Stimulated activated CD4-positive, alpha-beta T cell treated with anti-CD3 and anti-CD28 coated beads, TNF-alpha, amount 100 ng/mL, for 4 hours (primary cell): Measurements from ENCODE around the gene FRMPD1.
A peak's percentile ranks its signal among the peaks of the same experiment; 100 is the strongest.

ENCODE experiments used
- DNase-seq, 3 experiments: peaks; one replicate each; pipeline ENCODE4 v3.0.0-alpha.2; 2020; ENCODE audit warnings: low read depth in 3 of 3

FRMPD1 gene

GRCh38 chr9:37778534-37778933 lies 127.8 kb downstream of the FRMPD1 start:
- no peak for DNase-seq

GRCh38 chr9:37784291-37784615 lies 133.5 kb downstream of the FRMPD1 start:
- no peak for DNase-seq

GRCh38 chr9:37784616-37785483 lies 134.1 kb downstream of the FRMPD1 start, which contains the start of gene EXOSC3:
EXOSC3 (minus strand) TSS chr9:37785064; CDS start chr9:37785044, 20 bp downstream.
- peak; percentile 66 to 71 (median 67) for DNase-seq

DNA sequence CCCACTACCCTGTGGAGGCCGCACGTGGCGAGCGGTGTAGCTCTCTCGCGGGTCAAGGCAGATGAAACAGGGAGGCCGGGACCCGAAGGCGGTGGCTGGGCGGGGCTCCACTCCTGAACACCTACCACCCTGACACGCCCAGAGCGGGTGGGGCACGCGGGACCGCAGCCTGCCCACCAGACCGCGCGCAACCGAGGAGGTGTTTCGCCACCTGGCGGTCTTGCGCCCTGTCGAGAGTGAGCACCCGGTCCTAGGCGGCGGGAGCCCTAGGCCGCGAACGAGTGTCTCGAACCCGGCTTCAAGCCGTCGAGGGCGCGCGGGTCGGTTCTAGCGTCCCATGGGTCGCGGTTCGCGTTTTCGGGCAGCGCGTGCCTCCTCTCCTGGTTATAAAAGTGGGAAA lies 136.3 kb downstream of the FRMPD1 start:
- no peak for DNase-seq

GRCh38 chr9:37788332-37788731 lies 137.6 kb downstream of the FRMPD1 start:
- DNase-seq = no peak

- no peak for DNase-seq
Measured at GRCh38 chr9:37790096-37790495, 139.3 kb downstream of the FRMPD1 start.

DNA sequence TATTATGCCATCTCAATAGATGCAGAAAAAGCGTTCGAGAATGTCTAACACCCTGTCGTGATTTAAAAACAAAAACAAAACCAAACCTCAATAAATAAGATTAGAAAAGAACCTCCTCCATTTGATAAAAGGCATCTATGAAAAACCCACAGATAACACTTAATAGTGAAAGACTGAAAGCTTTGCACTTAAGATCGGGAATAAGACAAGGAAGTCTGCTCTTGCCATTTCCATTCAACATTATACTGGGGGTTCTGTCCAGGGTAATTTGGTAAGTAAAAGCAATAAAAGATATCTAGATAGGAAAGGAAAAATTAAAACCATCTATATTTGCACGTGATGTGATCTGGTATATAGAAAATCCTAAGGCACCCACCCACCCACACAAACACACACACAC lies 141.4 kb downstream of the FRMPD1 start:
- DNase-seq = no peak

DNA sequence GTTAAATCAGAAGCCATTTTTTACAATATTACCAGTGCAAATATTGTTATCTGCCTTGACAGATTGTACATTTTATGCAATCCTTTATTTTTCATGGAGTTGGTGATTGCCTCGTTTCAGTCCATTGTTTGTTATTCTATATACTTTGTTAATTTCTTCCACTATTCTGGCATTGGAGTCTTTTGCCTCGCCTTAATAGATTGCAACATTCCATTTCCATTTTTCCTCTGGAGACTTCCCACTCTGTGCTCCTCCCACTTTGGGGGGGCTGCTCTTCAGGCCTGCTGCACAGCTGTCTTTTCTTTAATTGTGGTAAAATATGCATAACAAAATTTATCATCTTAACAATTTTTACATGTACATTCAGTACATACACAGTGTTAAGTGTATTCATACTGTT lies 145.5 kb downstream of the FRMPD1 start:
- DNase-seq = no peak
